NCI-H1417 treated with DMSO at 0.1 percent for 48 hours (cell line): Measurements from ENCODE around the gene EEF1A1.
"Not testable (repeated sequence)": the region's sequence is repeated elsewhere in the genome, so short reads cannot be mapped to it uniquely, and the experiment has no call there.

Source experiments
- DNase-seq: peaks from one replicate; lab custom pipeline; 2025; lab: John Stamatoyannopoulos, UW

EEF1A1 gene

DNA sequence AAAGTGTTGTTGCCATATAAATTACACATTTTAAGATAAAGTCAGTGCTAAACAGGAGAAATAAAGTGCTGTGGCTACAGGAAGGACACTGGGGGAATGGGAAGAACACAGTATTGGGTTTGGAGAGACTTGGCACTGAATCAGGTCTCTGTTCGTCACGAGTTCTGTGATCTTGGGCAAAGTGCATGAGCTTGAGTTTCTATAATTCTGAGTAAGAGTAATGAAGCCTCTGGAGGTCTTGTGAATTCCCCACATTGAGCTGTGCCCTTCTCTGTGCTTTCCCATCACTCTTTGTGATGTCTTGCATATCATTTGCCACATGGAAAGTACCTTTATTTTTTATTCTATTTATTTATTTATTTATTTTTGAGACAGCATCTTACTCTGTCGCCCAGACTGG is 16.8 kb upstream of the EEF1A1 start:
- DNase-seq = no peak

DNA sequence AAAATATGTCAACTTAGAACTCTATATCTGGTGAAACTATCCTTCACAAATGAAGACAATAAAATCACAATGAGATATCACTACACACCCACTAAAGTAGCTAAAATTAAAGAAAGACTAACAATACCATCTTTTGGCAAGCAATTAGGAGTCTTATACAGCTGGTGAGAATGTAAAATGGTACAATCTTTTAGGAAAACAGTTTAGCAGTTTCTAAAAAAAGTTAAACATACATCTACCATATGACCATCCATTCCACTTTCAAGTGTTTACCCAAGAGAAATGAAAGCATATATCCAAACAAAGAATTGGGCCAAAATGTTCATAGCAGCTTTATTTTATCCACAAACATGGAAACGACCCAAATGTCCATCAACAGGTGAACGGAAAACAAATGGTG is 13.8 kb upstream of the EEF1A1 start:
- DNase-seq = no peak

DNA sequence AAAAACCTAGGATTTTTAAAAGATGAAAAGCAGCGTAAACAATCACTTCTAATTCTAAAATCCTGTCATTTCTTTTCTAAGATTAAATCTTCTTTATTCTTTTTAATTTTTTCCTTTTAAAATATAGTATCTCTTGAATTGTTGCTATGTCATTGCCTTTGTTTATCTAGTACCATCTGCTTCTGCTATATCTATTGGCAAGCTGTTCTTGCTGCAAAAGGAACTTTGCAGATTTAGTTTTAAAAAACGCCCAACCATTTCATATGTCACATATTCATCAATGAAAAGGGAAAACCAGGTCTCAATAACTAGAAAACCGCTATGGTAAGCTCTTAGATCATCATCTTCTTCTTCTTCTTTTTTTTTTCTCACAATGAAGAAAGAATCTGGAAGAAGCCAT is 11.5 kb upstream of the EEF1A1 start:
- no peak for DNase-seq

DNA sequence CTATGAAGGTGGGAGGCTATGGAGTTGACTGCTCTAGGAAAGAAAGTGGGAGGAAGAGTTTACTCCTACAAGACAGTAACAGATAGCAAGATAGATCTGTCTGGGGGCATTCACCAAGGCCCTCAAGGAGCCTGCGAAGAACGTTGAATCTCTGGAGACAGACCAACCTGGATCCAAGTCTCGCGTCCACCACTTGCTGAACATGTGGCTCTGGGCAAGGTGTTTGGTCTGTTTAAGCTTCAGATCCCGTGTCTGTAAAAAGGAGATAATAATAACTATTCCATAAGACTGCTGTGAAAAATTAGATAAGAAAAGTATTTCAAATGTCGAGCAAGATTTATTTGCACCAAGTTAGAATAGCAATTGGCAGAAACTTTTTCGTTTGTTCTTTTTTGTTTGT is 8.1 kb upstream of the EEF1A1 start:
- DNase-seq = no peak

DNA sequence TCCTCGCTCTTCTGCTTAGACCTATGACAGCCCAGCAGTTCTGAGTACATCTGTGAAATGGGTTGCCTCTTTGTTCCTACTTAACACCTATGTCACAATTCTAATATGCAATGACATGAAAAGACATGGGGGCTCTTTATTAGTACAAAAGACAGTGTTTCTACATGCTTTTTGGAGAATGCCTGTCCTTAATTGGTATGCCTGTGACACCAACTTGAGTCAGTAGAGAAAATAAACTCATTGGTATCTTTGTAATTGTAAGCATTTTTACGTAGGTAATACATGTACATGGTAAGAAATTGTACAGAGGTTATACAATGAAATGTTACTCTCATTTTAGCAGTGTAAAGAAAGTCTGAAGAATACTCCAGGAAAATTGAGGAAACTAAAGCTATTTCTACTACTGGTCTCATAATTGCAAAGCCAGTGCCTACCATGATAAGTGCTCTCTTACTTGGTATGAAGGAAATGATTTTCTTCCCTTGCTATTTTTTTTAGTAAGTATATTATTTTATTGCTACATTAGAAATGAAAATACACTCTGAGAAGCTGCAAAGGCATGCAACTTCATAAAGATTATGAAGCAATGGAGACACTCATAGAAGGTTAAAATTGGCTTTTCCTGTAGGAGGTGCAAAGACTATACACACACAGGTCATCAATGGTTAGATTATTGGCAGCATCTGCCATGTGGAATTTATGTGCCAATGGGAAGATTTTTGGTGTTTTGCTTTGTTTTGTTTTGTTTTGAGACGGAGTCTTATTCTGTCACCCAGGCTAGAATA is 4.9 kb upstream of the EEF1A1 start:
- DNase-seq = no peak

DNA sequence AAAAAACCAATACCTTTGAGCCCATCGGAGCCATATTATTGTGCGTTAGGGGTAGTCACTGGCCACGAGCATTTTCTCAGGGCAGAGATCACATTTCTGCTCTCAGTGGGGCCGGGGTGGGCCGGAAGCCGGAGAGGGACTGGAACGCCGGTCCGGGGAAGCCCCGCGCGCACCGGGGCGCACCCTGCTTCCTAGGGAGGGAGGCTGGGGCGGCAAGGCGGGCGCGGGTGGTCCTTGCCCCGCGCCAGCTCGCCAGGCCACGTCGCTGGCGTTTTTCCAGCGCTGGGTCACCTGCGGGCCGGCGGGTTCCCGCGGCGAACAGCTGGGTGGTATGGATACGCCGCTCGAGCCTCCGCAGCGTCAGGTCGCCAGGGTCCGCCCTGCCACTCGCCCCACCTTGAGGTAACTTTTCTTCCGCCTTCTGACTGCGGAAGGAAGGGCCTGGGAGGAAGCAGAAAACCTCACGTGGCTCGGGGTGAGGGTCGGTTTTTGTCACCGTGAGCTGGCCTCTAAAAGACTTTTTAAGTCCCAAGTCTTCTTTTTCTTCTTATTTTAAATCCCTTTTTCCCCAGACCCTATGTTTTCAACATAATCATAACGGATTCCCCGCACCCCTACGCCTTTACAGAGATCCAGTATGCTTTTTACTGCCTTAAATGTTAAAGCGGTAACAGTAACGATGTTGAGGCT is 2.7 kb upstream of the EEF1A1 start:
- DNase-seq = no peak

DNA sequence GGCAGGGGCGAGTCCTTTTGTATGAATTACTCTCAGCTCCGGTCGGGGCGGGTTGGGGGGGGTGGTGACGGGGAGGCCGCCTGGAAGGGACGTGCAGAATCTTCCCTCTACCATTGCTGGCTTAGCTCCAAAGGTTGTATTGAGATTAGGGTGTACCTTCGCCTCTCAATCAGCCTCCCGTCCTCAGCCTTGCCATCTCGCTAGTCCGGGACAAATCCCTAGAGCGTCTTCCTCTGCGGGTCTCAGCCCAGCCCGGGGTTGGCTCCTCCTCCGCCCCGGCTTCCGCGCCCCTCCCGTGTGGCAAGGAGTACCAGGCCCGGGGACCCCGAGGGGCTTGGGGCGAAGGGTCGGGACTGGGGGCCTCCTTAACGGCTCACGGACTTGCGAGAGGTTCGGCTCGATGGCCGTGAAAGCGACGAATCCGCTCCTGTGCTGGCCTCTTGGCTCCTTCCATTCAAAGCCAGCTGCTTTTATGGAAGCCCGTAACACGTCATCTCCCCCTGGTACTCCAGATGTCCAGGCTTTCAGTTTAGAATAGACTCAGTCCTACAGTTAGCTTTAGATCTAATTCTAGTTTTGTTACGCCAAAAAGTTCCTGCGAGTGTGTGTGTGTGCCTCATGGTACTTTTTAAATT is 636 bp upstream of the EEF1A1 start:
- DNase-seq = no peak

DNA sequence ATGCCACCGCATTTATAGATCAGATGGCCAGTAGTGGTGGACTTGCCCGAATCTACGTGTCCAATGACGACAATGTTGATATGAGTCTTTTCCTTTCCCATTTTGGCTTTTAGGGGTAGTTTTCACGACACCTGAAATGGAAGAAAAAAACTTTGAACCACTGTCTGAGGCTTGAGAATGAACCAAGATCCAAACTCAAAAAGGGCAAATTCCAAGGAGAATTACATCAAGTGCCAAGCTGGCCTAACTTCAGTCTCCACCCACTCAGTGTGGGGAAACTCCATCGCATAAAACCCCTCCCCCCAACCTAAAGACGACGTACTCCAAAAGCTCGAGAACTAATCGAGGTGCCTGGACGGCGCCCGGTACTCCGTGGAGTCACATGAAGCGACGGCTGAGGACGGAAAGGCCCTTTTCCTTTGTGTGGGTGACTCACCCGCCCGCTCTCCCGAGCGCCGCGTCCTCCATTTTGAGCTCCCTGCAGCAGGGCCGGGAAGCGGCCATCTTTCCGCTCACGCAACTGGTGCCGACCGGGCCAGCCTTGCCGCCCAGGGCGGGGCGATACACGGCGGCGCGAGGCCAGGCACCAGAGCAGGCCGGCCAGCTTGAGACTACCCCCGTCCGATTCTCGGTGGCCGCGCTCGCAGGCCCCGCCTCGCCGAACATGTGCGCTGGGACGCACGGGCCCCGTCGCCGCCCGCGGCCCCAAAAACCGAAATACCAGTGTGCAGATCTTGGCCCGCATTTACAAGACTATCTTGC is 725 bp downstream of the EEF1A1 start:
- peak; percentile 9 for DNase-seq

DNA sequence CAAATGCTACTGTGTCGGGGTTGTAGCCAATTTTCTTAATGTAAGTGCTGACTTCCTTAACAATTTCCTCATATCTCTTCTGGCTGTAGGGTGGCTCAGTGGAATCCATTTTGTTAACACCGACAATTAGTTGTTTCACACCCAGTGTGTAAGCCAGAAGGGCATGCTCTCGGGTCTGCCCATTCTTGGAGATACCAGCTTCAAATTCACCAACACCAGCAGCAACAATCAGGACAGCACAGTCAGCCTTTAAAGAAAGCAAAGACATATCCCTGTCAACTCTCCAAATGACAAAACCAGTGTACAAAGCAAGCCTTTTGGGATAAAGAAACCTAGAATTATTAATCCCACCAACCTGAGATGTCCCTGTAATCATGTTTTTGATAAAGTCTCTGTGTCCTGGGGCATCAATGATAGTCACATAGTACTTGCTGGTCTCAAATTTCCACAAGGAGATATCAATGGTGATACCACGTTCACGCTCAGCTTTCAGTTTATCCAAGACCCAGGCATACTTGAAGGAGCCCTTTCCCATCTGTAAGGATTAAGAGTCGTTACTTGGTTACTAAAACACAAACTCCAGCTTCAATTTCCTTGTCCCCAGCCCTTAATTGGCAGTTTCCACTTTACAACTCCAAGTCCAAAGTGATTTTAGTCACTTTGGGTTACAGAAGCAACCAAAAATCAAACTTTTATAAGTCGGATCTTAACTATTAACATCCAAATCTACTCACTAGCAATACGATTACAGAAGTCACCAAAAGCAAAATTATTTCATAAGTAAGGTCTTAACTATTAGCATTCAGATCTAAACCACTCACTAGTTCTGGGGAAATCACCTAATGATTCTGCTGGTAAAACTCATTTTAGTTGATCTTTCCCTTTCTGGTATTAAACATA is 1.6 kb downstream of the EEF1A1 start:
- DNase-seq = not testable (repeated sequence)

DNA sequence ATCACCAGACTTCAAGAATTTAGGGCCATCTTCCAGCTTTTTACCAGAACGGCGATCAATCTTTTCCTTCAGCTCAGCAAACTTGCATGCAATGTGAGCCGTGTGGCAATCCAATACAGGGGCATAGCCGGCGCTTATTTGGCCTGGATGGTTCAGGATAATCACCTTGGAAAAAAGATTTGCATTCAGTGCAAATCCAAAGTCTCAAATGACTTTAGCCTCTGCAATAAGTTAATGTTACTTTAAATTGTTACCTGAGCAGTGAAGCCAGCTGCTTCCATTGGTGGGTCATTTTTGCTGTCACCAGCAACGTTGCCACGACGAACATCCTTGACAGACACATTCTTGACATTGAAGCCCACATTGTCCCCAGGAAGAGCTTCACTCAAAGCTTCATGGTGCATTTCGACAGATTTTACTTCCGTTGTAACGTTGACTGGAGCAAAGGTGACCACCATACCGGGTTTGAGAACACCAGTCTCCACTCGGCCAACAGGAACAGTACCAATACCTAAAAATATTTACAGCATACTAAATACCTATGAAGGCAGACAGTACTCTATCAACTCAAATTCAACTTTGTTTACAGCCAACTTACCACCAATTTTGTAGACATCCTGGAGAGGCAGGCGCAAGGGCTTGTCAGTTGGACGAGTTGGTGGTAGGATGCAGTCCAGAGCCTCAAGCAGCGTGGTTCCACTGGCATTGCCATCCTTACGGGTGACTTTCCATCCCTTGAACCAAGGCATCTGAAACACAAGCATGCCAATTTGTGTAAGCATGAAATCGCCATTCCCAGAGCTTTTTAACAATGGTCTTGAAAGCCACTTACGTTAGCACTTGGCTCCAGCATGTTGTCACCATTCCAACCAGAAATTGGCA is 2.5 kb downstream of the EEF1A1 start:
- not testable (repeated sequence) for DNase-seq

DNA sequence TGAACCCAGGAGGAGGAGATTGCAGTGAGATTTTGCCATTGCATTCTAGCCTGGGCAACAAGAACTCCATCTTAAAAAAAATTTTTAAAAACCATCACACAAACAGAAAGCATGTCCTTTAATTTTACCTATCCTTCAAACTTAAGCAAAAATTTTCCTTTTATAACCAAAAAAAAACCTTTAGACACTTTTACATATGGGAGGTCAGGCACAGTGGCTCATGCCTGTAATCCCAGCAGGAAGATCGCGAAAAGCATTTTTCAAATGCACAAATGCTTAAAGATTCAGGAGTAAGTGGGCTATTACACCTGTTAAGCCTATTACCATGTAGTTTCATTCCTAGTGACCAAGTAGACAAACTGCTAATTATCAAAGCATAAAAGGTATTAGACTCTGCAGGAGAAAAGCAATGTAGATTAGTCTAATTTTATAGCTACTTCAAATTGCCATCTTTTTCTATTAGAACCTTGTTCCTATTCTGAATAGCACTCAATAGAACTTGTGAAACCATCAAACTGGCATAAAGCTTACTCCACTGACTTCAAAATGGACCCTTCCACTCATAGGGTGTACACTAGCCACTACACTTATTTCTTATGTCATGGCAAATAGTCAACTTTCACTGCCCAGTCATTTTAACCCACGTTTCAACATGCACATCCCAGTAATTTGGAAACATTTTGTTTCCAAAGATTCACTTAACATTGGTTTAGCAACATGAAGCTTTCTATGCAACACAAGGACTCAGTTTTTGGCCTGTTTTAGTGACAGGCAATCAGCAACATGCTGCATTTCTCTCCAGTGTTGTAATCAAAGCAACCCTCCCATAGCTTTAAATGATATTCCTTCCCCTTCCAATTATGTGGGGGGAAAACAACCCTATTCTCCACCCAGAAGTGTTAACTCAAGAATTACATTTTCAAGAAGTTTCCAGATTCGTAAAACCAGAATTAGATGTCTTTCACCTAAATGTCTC is 4.0 kb downstream of the EEF1A1 start:
- no peak for DNase-seq

DNA sequence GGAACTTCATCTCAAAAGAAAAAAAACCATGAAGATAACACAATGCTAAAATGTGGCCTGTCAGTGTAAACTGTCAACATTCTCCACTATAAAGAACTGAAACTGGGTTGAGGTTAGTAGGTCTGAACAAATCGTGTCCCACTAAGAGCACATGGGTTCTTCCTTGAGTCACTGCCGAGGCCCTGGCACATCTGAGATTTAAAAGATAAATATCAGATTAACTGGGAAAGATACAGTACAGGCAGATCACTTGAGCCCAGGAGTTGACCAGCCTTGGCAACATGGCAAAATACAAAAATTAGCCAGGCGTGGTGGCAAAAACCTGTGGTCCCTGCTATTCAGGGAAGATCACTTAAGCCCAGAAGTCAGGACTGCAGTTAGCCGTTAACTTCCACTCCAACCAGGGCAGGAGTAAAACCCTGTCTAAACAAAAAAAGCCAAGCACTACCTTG is 5.6 kb downstream of the EEF1A1 start:
- DNase-seq = no peak

DNA sequence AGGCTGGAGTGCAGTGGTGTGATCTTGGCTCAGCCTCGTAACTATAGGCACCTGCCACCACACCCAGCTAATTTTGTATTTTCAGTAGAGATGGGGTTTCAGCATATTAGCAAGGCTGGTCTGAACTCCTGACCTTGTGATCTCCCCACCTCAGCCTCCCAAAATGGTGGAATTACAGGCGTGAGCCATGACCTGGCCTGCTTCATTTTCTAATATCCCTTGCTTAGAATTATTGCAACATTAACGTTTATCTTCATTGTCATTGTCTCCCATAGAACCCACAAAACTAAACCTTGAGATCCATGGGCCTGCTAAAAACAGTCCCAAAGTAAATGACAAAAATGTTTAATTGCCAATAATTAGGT is 6.1 kb downstream of the EEF1A1 start:
- DNase-seq = no peak

DNA sequence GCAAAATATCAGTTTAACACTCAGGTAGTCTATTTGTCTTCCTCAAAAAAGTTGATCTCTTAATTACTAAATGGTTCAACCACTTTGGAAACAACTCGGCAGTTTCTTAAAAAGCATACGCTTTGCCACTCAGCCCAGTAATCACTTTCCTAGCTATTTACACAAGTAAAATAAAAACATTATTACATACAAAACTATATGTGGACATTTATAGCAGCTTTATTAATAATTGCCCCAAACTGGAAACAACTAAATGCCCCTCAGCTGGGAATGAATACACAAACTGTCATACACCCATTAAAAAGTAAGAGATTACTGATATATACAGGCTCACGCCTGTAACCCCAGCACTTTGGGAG is 7.4 kb downstream of the EEF1A1 start:
- DNase-seq = no peak

DNA sequence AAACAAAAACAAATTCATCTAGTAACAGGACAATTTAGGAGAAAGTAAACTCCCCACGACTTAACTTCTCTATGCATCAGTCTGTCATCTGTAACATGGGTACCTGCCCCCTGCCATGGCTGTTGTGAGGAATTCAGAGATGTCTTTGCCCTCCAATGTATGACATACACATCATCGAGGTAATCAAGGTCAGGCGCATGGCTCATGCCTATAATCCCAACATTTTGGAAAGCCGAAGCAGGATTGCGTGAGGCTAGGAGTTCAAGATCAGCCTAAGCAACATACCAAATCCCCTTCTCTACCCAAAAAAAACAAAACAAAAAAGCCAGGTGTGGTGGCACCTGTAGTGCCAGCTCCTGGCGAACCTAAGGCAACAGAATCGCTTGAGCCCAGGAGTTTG is 9.0 kb downstream of the EEF1A1 start:
- DNase-seq = no peak

DNA sequence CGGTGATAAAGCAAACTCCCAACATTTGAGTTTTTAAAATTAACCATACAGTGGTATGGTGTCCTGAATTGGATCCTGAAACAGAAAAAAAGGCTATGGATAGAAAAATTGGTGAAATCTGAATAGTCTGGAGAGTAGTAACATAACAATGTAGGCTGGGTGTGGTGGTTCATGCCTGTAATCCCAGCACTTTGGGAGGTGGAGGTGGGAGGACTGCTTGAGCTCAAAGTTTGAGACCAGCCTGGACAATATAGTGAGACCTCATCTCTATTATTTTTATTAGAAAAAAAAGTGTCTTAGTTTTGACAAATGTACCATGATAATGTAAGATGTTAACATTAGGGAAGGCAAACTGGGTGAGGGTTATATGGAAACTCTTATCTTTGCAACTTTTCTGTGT is 11.0 kb downstream of the EEF1A1 start:
- no peak for DNase-seq

DNA sequence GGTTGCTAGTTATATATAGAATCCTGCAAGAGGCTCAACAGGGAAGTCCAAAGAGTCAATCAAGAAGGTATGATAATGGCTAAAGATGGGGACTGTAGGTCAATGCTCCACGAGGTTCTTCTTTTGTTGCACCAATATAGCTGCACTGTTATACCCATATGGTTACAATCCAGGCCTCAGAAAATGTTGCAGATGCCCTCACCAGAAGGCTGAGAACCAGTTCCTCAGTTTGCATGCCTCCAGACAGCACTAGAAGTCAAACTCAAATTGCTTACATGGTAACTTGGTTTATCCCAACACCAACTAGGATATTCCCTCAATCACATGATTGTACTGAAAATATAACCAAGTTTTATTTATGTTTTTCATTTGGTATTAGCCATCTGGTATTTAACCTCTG is 12.1 kb downstream of the EEF1A1 start:
- DNase-seq = no peak

DNA sequence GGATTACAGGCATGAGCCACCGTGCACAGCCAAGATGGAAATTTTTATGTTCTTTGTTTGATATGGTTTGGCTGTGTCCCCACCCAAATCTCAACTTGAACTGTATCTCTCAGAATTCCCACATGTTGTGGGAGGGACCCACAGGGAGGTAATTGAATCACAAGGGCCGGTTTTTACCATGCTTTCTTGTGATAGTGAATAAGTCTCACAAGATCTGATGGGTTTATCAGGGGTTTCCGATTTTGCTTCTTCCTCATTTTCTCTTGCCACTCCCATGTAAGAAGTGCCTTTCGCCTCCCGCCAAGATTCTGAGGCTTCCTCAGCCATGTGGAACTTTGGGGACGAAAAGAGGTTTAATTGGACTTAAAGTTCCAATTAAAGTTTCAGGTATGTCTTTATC is 14.6 kb downstream of the EEF1A1 start:
- DNase-seq = no peak

DNA sequence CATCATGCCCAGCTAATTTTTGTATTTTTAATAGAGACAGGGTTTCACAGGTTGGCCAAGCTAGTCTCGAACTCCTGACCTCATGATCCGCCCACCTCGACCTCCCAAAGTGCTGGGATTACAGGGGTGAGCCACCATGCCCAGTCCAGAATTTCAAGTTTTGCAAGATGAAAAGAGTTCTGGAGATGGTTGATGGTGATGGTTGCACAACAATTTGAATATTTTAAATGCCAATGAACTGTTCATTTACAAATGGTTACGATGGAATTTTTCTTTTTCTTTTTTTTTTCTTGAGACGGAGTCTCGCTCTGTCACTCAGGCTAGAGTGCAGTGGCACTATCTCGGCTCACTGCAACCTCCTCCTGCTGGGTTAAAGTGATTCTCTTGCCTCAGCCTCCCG is 15.1 kb downstream of the EEF1A1 start:
- DNase-seq = not testable (repeated sequence)
